Adrenal gland (tissue), 5 donors: Measurements from ENCODE around the gene ALKAL2.

ENCODE experiments used
- CTCF ChIP-seq, 6 experiments: fragments of 450-650 bp in 4 of 6; fragments of 200-600 bp in 2 of 6; sonication (generic) in 1 of 6; IDR thresholded peaks; 1 replicate in 5 of 6; 2 replicates in 1 of 6; pipeline versions ENCODE4 v1.5.1 to v1.8.0; 2016 to 2021; ENCODE audit warnings: antibody characterized with exemption in 6 of 6, mild to moderate bottlenecking in 2 of 6, moderate library complexity in 1 of 6
- POLR2A ChIP-seq, 2 donors: fragments of 450-650 bp; IDR thresholded peaks; one replicate each; pipeline ENCODE4 v1.6.1; 2017; ENCODE audit warnings: antibody characterized with exemption in 2 of 2, mild to moderate bottlenecking in 2 of 2, moderate library complexity in 1 of 2
- donor health status: DM: no; HTN: no; CAD: no.

DNA sequence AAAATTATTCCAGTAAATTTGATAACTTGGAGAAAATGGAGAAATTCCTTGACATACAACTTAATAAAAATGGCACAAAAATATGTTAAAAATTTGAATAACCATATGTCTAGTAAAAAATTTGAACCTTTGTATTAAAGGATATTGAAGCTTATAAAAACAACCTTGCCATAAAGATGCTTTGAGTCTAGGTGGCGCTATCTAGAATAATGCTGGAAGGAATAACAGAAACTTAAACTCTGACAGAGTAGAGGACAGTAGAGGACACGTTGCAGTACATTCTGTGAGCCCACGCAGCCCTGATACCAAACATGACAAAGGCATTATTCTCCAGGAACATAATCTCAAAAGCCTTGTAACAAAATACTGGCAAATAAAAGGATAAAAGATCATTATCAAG, 44.7 kb upstream of the ALKAL2 start:
- no peak for TF ChIP-seq POLR2A (IDR thresholded peaks at IDR 0.05)
- no peak for TF ChIP-seq CTCF (IDR thresholded peaks at IDR 0.05)
